Endothelial cell of umbilical vein (primary cell): ENCODE measurements around the gene DOCK8. TPM values are rescaled to one million over a fixed set of nuclear protein-coding genes. Genes with fewer than 3 reads are reported as not detected.

Experiments used
- BruUV-seq: library from RNA; stranded (reverse); fragments of 400-500 nt; replicated peaks from 2 replicates; lab custom pipeline; 2021; lab: Mats Ljungman, UMichigan
- CTCF ChIA-PET: fragments of 300-600, 350-600 bp; sonication (Branson Sonifier 250); formaldehyde crosslinking; loops from one replicate; lab custom pipeline; 2021; ENCODE audit warnings: antibody characterized with exemption, inconsistent platforms; lab: Charles Lee
- POLR2A ChIA-PET: fragments of 300-600, 350-600 bp; sonication (Branson Sonifier 250); formaldehyde crosslinking; loops from one replicate; lab custom pipeline; 2021; ENCODE audit warnings: antibody characterized with exemption, inconsistent platforms; lab: Charles Lee
- DNase-seq: peaks from one replicate; pipeline ENCODE4 v3.0.0-alpha.2; 2011; ENCODE audit warnings: low read depth, low spot score
- FAIRE-seq: peaks from 2 replicates; lab custom pipeline; 2011; peaks lifted over from hg19 to GRCh38; lab: Jason Lieb, UNC
- H2AFZ ChIP-seq: 2 replicates; pipeline ENCODE4 v1.6.0; 2012; ENCODE audit warnings: low read depth, low read length, control low read depth, inconsistent platforms
- H3K27ac ChIP-seq: 2 replicates; pipeline ENCODE4 v1.5.1; 2011; ENCODE audit warnings: low read depth, mild to moderate bottlenecking, control low read depth, low read length, moderate library complexity; ENCODE audit not compliant: insufficient read depth
- H3K27me3 ChIP-seq, 2 experiments: 2 replicates each; pipeline versions ENCODE4 v1.6.0 to v1.6.1; 2011; ENCODE audit warnings: low read length in 2 of 2, mixed read lengths in 1 of 2; ENCODE audit not compliant: control insufficient read depth in 2 of 2, insufficient read depth in 2 of 2
- H3K36me3 ChIP-seq, 2 experiments: 2 replicates in 1 of 2; 3 replicates in 1 of 2; pipeline ENCODE4 v1.5.1; 2011; ENCODE audit warnings: low read length in 2 of 2, mild to moderate bottlenecking in 1 of 2, moderate library complexity in 1 of 2; ENCODE audit not compliant: control insufficient read depth in 2 of 2, insufficient read depth in 2 of 2; ENCODE audit errors: extremely low read depth in 1 of 2
- H3K4me1 ChIP-seq: 3 replicates; pipeline ENCODE4 v1.5.1; 2011; ENCODE audit warnings: mild to moderate bottlenecking, low read length; ENCODE audit not compliant: control insufficient read depth, insufficient read depth; ENCODE audit errors: extremely low read depth
- H3K4me2 ChIP-seq: 2 replicates; pipeline ENCODE4 v1.6.1; 2011; ENCODE audit warnings: low read length, control low read depth, mixed read lengths; ENCODE audit not compliant: insufficient read depth
- H3K4me3 ChIP-seq, 3 experiments: fragments of 200-600 bp in 1 of 3; sonication (generic), shearing (Covaris generic) in 1 of 3; replicated peaks in 1 of 3; 2 replicates each; pipeline ENCODE4 v1.5.1; 2011 to 2016; ENCODE audit warnings: control low read depth in 3 of 3, low read length in 3 of 3, mild to moderate bottlenecking in 2 of 3, inconsistent platforms in 1 of 3, low read depth in 1 of 3, moderate library complexity in 1 of 3; ENCODE audit not compliant: insufficient read depth in 1 of 3
- H3K79me2 ChIP-seq: 2 replicates; pipeline ENCODE4 v1.6.0; 2012; ENCODE audit warnings: low read length, inconsistent platforms; ENCODE audit not compliant: control insufficient read depth, insufficient read depth
- H3K9ac ChIP-seq: replicated peaks from 2 replicates; pipeline ENCODE3; 2011; ENCODE audit warnings: low read length, control low read depth; ENCODE audit not compliant: insufficient read depth; ENCODE audit errors: extremely low read depth
- H3K9me1 ChIP-seq: replicated peaks from 3 replicates; pipeline ENCODE4 v1.6.0; 2011; ENCODE audit warnings: mild to moderate bottlenecking, low read length; ENCODE audit not compliant: control insufficient read depth, insufficient read depth; ENCODE audit errors: extremely low read depth
- H3K9me3 ChIP-seq: replicated peaks from 2 replicates; pipeline ENCODE4 v1.5.1; 2012; ENCODE audit warnings: low read length, inconsistent platforms; ENCODE audit not compliant: control insufficient read depth, insufficient read depth
- H4K20me1 ChIP-seq: replicated peaks from 2 replicates; pipeline ENCODE3; 2011; ENCODE audit warnings: mild to moderate bottlenecking, low read length; ENCODE audit not compliant: control insufficient read depth, insufficient read depth; ENCODE audit errors: extremely low read depth
- CTCF ChIP-seq, 2 donors: IDR thresholded peaks; 1 replicate in 1 of 2; 2 replicates in 1 of 2; pipeline ENCODE4 v1.5.1; 2011; ENCODE audit warnings: low read length in 2 of 2, mild to moderate bottlenecking in 2 of 2, moderate library complexity in 2 of 2, control low read depth in 1 of 2, inconsistent platforms in 1 of 2, low read depth in 1 of 2; ENCODE audit not compliant: insufficient read depth in 1 of 2; ENCODE audit errors: extremely low read depth in 1 of 2
- EZH2 ChIP-seq: IDR thresholded peaks from 2 replicates; pipeline ENCODE4 v1.6.1; 2012; ENCODE audit warnings: borderline replicate concordance, low read depth, mild to moderate bottlenecking, moderate library complexity, low read length, inconsistent platforms; ENCODE audit not compliant: severe bottlenecking
- FOS ChIP-seq: IDR thresholded peaks from 2 replicates; pipeline ENCODE4 v1.6.1; 2011; ENCODE audit warnings: mild to moderate bottlenecking, low read length, moderate library complexity, borderline replicate concordance; ENCODE audit not compliant: insufficient read depth
- GATA2 ChIP-seq: IDR thresholded peaks from 2 replicates; pipeline ENCODE4 v1.7.0; 2011; ENCODE audit warnings: low read depth, mild to moderate bottlenecking, moderate library complexity, mixed read lengths, low read length; ENCODE audit not compliant: insufficient read length, insufficient read depth
- JUN ChIP-seq: IDR thresholded peaks from 2 replicates; pipeline ENCODE4 v1.6.1; 2011; ENCODE audit warnings: borderline replicate concordance, low read depth; ENCODE audit not compliant: insufficient read length, insufficient read depth
- MAX ChIP-seq: IDR thresholded peaks from 2 replicates; pipeline ENCODE4 v1.6.1; 2011; ENCODE audit not compliant: insufficient read depth, insufficient read length
- MYC ChIP-seq: IDR thresholded peaks from one replicate; pipeline ENCODE4 v1.6.1; 2011; ENCODE audit warnings: mild to moderate bottlenecking, low read depth, low read length
- POLR2A ChIP-seq: IDR thresholded peaks from 2 replicates; pipeline ENCODE4 v1.6.1; 2012; ENCODE audit warnings: low read depth, mild to moderate bottlenecking, control low read depth, low read length
- POLR2AphosphoS5 ChIP-seq: IDR thresholded peaks from 2 replicates; pipeline ENCODE4 v1.6.1; 2012; ENCODE audit warnings: low read depth, mild to moderate bottlenecking, control low read depth, low read length, moderate library complexity; ENCODE audit not compliant: insufficient read depth
- dilution Hi-C: fragments of 300-500 bp; cut with MboI; formaldehyde crosslinking; loops from one replicate; pipeline ENCODE4 v1.15.0; 2019; ENCODE audit warnings: low sequenced_read_pairs; ENCODE audit not compliant: extremely low pct_ligation_motif_present
- intact Hi-C: fragments of 100-400 bp; cut with micrococcal nuclease; formaldehyde crosslinking; loops from one replicate; pipeline ENCODE4 v1.10.0; 2022
- polyA plus RNA-seq, 4 experiments: library from polyadenylated mRNA; depleted of rRNA in 3 of 4; stranded (reverse) in 3 of 4; unstranded in 1 of 4; fragments of >200 nt; gene quantifications; 2 replicates each; pipeline versions ENCODE4 v1.2.1 to v1.2.3, GENCODE V29; 2011 to 2012; ENCODE audit warnings: missing spikeins in 1 of 4
- total RNA-seq: library from RNA; stranded (reverse); gene quantifications from 2 replicates; pipeline ENCODE4 v1.2.3, GENCODE V29; 2021

DOCK8 gene
- total and polyA plus RNA-seq, 2 donors (not counting 3 experiments of a cell fraction or from before 2014, with no cell fraction given): 0.54 to 1.3 TPM

- no TSS peak for BruUV-seq
- FAIRE-seq: no peak
- H2AFZ ChIP-seq: no peak overlapping the region
Observed at GRCh38 chr9:343773-344172, 129.1 kb downstream of the DOCK8 start.

More at GRCh38 chr9:343773-344172, 129.1 kb downstream of the DOCK8 start:
- Histone ChIP-seq H3K36me3 (no peaks in the 10 kb centered on the region), H3K79me2 (no peaks in the 10 kb centered on the region), H3K4me2 (no peak overlapping the region), H3K27me3 (no peaks in the 10 kb centered on the region), H3K4me3 (no peak overlapping the region), H3K9ac (no peak overlapping the region), H3K9me1 (no peaks in the 10 kb centered on the region), H3K4me1 (no peaks in the 10 kb centered on the region), H3K27ac (no peak overlapping the region), H3K9me3 (no peaks in the 10 kb centered on the region), H4K20me1 (no peaks in the 10 kb centered on the region)
- intact Hi-C loops (no loop called here), dilution Hi-C loops (no loop called here)
- CTCF ChIA-PET: no interaction called here
- DNase-seq: no peak
- TF ChIP-seq MYC: no peak
- TF ChIP-seq POLR2AphosphoS5: no peak
- no peak for TF ChIP-seq JUN
- no peak for TF ChIP-seq EZH2
- TF ChIP-seq MAX: no peak
- TF ChIP-seq POLR2A: no peak
- no peak for TF ChIP-seq GATA2
- TF ChIP-seq CTCF (IDR thresholded peaks at IDR 0.05; ENCODE audit: extremely low read depth in 1 of 2, insufficient read depth in 1 of 2, low read depth in 1 of 2, low read length in 2 of 2): no peak
- TF ChIP-seq FOS: no peak
- POLR2A ChIA-PET: no interaction called here
